Fibroblast of pulmonary artery (primary cell): ENCODE results near the gene SEMA6D.

ENCODE experiments used
- DNase-seq: peaks from one replicate; pipeline ENCODE4 v3.0.0-alpha.2; 2010; ENCODE audit warnings: low read depth
- H3K4me3 ChIP-seq: replicated peaks from 2 replicates; pipeline ENCODE4 v1.5.1; 2011; ENCODE audit warnings: low read depth, mild to moderate bottlenecking, control low read depth, low read length, moderate library complexity
- CTCF ChIP-seq: IDR thresholded peaks from 2 replicates; pipeline ENCODE4 v1.5.1; 2011; ENCODE audit warnings: mild to moderate bottlenecking, control low read depth, low read length, inconsistent platforms; ENCODE audit errors: missing control alignments

The SEMA6D gene

DNA sequence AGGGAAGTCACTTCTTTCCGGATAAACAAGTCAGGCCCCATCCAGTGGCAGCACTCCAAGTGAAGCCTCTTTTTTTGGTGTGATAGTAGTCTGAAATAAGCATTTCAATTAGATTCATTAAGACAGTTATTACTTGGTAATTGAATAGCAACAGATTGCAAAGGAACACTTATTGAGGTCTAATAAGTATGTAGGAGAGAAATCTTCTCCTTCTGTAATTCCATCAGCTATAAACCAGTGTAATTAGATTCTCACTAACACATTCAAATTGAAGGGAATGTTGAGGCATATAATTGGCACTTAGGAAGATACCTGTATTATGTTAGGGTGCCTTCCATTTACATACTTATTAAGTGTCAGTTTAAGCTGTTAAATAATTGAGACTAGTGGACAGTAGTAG is 73.9 kb downstream of the SEMA6D start:
- no peak for DNase-seq

GRCh38 chr15:47792231-47792630 is 74.9 kb downstream of the SEMA6D start:
- no peak for DNase-seq
- TF ChIP-seq CTCF = no peak
- no peak overlapping the region for H3K4me3 ChIP-seq

More for the DNA sequence above, 73.9 kb downstream of the SEMA6D start:
- TF ChIP-seq CTCF = no peak
- H3K4me3 ChIP-seq = no peak overlapping the region

DNA sequence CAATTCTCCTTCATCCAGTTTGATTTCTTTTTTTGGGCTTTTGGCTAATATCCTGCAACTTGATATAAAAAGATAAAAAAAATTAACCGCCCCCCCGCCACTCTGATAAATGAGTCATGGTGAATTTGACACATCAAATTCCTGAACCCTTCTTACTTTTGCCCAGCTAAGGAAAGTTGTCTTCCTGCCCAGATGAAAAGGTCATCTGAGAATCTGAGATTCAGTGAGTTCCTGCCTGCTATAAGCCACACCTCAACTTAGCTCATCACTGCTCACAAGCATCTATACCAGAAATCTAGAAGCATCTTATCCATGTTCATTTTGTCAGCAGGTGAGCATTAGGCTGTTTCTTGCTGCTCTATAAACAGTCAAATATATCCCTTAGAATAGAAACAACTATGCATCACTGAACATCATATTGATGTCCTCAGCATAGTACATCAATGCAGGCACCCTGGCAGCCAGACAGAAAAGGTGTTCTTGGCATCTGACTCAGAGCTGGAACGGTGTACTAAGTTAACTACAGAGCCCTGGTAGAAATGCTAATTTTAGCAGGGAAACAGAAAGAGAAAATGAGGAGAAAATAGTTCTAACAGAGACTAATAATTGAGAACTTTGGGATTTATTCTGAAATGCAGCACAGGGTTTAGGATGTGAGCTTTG is 77.1 kb downstream of the SEMA6D start:
- no peak overlapping the region for H3K4me3 ChIP-seq
- TF ChIP-seq CTCF = no peak
- DNase-seq = no peak

DNA sequence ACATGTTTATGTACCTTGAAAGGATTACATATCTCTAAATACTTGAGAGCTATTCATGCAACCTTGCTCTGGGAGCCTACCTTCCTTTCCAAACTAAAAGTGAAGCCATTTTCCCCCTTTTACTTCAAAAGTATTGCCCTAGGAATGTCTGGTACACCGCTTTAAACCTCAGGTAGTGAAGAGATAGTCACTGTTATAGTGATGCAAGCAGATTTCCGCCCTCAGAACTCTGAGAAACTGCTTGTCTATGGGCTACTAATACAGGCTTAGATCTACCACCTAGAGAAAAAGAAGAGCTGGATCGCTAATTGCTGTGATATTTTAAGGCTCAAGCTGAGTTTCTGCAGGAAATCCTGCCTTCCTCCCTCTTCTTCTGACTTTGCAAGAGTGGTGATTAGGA is 78.6 kb downstream of the SEMA6D start:
- no peak for DNase-seq
- no peak overlapping the region for H3K4me3 ChIP-seq
- no peak for TF ChIP-seq CTCF

DNA sequence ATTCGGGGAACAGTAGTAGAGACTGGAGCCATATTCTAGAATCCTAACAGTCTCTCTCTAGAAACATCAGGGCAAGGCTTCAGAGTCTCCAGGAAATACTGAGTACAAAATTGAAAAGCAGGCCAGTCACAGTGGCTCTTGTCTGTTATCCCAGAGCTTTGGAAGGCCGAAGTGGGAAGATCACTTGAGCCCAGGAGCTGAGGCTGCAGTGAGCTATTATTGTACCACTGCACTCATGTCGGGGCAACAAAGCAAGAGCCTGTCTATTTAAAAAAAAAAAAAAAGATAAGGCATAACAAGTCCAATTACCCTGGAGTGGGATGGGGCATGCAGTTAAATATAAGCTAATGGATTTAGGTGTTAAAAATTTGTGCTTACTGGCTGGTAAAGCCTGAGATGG is 79.0 kb downstream of the SEMA6D start:
- no peak for TF ChIP-seq CTCF
- DNase-seq = no peak
- no peak overlapping the region for H3K4me3 ChIP-seq

DNA sequence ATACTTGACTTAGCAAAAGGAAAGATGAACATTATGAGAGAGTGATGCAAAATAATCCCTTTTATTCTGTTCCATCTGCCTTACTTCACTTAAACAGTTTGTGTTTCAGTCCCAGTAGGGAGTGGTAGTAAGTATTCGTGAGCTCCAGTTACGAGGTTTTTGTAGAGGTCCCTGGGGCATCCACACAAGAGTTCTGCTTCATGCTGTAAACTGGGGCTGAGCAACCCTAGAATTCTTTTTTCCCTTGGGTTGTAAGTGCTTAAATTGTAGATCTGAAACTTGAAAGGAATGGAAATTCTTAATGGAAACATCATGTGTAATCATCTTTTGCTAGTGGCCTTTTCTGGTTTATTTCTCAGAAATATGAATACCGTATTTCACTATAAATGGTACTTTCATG is 79.5 kb downstream of the SEMA6D start:
- H3K4me3 ChIP-seq = no peak overlapping the region
- no peak for DNase-seq
- TF ChIP-seq CTCF = no peak

DNA sequence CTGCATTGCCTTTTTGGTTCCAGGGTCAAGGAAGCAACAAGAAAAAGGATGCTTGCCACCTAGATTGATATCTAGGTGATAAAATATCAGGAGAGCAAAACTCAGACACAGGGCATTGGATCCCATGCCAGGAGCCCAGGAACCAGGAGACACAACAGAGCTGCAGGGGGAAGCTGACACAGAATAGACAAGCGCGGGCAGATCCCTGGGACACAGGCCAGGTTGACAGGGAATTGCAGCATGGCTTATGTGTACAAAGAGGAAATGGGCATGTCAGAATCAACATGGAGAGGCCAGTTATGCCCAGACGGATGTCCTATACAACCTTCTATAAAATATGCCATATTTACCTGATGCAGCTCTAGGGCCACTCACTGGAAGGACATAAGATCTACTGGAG is 84.2 kb downstream of the SEMA6D start:
- H3K4me3 ChIP-seq = no peak overlapping the region
- no peak for DNase-seq
- no peak for TF ChIP-seq CTCF
